ENCODE data around the gene ZNF853.

ZNF853 gene

DNA sequence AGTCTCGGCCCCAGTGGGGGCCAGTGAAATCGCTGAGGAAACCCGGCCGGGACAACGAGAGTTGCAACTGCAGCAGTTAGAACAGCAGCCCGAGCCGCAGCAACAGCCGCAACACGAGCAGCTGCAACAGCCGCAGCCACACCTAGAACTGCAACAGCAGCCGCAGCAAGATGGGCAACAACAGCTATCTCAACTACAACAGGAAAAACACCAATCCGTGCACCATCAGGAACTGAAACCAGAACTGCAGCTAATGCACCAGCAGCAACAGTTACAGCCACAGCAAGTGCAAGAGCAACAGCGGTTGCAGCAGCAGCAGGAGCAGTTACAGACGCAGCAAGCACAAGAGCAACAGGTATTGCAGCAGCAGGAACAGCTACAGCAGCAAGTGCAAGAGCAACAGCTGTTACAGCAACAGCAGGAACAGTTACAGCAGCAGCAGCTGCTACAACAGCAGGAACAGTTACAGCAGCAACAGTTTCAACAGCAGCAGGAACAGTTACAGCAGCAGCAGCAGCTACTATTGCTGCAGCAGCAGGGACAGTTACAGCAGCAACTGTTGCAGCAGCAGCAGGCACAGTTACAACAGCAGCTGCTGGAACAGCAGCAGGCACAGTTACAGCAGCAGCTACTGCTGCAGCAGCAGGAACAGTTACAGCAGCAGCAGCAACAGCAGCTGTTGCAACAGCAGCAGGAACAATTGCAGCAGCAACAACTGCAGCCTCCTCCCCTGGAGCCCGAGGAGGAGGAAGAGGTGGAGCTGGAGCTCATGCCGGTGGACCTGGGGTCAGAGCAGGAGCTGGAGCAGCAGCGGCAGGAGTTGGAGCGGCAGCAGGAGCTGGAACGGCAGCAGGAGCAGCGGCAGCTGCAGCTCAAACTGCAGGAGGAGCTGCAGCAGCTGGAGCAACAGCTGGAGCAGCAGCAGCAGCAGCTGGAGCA lies 6.1 kb downstream of the ZNF853 start:
- TF ChIP-seq, protein P1, sequence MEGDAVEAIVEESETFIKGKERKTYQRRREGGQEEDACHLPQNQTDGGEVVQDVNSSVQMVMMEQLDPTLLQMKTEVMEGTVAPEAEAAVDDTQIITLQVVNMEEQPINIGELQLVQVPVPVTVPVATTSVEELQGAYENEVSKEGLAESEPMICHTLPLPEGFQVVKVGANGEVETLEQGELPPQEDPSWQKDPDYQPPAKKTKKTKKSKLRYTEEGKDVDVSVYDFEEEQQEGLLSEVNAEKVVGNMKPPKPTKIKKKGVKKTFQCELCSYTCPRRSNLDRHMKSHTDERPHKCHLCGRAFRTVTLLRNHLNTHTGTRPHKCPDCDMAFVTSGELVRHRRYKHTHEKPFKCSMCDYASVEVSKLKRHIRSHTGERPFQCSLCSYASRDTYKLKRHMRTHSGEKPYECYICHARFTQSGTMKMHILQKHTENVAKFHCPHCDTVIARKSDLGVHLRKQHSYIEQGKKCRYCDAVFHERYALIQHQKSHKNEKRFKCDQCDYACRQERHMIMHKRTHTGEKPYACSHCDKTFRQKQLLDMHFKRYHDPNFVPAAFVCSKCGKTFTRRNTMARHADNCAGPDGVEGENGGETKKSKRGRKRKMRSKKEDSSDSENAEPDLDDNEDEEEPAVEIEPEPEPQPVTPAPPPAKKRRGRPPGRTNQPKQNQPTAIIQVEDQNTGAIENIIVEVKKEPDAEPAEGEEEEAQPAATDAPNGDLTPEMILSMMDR (IDR thresholded peaks at IDR 0.05; ENCODE audit: low read depth, low read length), result no peak
- H3K4me3 ChIP-seq (ENCODE audit: low read depth, low read length), result no peak overlapping the region

DNA sequence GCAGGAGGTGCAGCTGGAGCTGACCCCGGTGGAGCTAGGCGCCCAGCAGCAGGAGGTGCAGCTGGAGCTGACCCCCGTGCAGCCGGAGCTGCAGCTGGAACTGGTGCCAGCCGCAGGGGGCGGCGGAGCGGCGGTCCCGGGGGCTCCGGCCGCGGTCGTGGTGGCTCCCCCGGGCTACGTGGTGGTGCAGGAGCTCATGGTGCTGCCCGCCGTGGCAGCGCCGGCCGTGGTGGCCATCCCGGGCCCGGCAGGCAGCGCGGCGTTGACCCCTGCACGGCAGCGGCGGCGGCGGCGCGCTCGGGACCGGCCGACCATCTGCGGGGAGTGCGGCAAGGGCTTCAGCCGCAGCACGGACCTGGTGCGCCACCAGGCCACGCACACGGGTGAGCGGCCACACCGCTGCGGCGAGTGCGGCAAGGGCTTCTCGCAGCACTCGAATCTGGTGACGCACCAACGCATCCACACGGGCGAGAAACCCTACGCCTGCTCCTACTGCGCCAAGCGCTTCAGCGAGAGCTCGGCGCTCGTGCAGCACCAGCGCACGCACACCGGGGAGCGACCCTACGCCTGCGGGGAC lies 6.8 kb downstream of the ZNF853 start:
- TF ChIP-seq, protein P1 (IDR thresholded peaks at IDR 0.05; ENCODE audit: low read depth, low read length), result no peak
- no peak overlapping the region for H3K4me3 ChIP-seq (ENCODE audit: low read depth, low read length)

DNA sequence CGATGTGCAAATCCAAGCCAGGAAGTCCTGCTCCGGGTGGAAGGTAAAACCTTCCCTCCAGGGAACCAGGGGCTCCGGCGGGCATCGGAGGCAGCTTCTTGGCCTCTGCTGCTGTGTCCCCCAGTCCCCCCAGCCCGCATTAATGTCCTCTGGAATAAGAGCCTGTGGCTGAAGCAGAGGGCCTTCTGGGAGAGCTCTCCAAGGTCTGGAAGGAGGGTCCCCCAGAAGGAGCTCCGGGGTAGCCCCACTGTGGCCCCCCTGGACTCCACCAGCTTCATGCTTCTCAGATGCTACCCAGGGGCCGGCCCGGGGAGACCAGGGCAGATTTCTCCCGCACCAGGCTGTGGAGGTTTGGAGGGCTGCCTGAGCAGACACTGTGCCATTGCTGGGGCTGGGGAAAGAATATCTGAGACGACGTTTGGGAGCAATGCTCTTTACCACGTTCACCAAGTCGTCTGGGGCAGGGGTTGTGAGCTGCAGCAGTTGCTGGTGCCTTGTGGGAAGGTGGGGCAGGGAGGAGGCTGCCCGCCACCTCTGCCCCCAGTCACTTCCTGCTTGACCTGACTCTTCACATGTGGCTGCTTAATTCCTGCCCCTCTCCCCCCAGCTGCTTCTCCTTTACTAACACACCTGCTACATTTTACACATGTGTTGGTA lies 8.3 kb downstream of the ZNF853 start:
- TF ChIP-seq, protein P1 (IDR thresholded peaks at IDR 0.05; ENCODE audit: low read depth, low read length), result no peak

DNA sequence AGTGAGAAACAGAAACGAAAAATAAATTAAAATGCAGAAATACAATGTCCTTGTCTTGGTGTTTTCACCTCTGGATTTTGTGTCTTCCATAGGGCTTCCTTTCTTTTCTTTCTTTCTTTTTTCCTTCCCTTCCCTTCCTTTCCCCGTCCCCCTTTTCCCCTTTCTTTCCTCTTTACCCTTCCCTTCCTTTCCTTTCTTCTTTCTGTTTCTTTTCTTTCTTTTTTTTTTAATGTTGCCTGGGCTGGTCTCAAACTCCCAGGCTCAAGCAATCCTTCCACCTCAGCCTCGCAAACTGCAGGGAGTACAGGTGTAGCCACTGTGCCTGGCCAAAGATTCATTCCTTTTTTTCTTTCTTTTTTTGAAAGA lies 8.8 kb downstream of the ZNF853 start:
- H3K4me3 ChIP-seq (ENCODE audit: low read depth, low read length), result no peak overlapping the region
- TF ChIP-seq, protein P1 (IDR thresholded peaks at IDR 0.05; ENCODE audit: low read depth, low read length), result no peak

More for the DNA sequence above, 8.3 kb downstream of the ZNF853 start:
- no peak overlapping the region for H3K4me3 ChIP-seq (ENCODE audit: low read depth, low read length)

DNA sequence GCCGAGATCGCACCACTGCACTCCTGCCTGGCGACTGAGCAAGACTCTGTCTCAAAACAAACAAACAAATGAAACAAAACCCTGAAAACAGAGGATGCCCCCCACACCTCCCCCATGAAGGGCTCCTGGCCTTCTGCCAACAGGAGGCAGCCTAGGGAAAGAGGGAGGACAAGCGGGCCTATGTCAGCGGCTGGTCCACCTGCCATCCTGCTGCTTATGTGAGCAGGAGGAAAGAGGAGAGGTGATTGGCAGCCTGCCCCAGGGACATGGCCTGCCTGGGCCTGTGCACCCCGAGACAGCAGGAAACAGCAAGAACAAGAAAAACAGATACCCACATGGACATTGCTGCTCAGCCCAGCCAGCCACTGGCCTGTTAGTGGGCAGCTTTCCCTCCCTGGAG lies 12.6 kb downstream of the ZNF853 start:
- TF ChIP-seq, protein P1 (IDR thresholded peaks at IDR 0.05; ENCODE audit: low read depth, low read length), result no peak
- H3K4me3 ChIP-seq (ENCODE audit: low read depth, low read length), result no peak overlapping the region

DNA sequence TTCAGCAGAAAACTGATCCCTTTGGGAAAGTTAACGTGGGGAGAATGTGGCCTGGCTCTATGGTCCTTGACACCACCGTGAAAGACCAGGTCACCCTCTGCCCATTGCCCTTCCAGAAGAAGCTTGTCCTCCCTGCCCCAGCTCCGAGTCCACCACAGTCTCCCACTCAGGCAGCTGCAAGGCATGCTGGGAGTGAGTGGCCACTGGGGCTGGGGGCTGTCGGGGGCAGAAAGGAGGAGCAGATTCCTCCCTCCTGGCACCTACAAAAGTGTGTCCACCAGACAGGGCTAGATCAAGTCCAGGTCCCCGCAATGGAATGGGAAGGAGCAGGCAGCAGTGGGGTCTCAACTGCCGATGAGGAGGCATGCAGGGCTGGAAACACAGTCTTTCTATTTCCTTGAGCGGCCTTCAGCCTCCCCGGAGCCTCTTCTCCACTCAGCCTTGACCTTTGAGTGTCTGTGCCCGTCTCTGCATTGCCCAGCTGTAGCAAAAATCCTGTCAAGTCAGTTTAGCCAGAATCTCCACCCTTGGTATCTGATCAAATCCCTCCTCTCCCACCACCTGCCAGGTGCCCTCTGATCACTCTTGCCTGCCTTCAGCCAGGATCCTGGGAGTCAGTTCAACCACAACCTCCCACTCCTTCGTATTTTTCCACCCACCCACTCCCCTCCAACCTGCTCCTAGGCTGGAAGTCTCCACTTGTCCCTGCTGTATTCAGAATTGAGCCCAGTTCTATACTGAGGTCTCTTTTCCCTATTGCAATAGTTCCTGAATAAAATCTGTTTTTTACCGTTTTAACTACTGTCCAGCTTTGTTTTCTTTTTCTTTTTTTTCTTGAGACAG lies 14.8 kb downstream of the ZNF853 start:
- TF ChIP-seq, protein P1 (IDR thresholded peaks at IDR 0.05; ENCODE audit: low read depth, low read length), result no peak
- H3K4me3 ChIP-seq (ENCODE audit: low read depth, low read length), result no peak overlapping the region

Measured in WI38 (cell line).